ENCODE measurements around the gene LYPD6. TPM values are rescaled to one million over a fixed set of nuclear protein-coding genes. Genes with fewer than 3 reads are reported as not detected.
A peak's percentile ranks its signal among the peaks of the same experiment; 100 is the strongest.
"Not testable (repeated sequence)": the region's sequence is repeated elsewhere in the genome, so short reads cannot be mapped to it uniquely, and the experiment has no call there.

The LYPD6 gene
- 14.3 TPM for total RNA-seq

DNA sequence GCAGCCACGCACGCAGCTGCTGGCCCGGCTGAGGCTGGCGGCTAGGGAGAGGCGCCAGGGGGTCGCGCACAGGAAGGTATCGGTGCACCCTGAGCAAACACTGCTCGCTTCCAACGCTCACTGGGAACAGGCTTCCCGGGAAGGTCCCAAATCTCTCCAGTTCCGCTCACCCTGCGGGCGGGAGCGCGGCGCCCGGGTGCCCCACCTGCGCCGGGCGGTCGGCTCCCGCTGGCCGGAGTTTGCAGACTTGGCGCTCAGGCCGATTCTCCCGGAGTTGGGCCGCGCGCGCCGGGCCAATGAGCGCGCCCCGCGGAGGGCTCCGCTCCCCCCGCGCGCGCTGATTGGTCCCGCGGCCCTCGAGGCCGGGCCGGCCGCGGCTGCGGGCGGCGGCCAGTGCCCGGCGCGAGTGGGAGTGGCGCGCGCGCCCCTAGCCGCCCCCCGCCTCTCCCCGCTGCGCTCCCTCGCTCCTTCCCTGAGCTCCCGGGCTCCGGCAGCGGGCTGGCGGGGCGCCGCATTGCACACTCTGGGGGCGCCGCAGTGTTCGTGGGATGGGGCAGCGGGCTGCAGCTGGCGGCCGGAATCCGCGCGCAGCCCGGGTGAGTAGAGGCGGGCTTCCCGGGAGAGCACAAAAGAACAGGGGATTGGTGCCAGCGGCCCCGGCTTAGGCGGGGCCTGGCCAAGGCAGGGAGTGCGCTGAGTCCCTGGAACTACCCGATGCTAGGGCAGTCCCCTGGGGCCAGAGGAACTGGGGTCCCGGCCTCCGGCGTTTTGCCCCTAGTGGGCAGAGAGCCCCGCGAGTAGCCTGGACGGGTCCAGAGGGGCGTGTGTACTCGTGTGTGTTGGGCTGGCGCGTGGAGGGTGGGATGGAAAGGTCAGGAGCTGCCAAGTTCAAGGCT is at the start of gene LYPD6:
TSS of gene LYPD6 (plus strand) at position 461 of the 896 bp plus-strand sequence. CDS start 107,122 bp downstream, outside the sequence.
- DNase-seq: peak; percentile 40

- DNase-seq: no peak
Measured at GRCh38 chr2:149281441-149281840, 48.9 kb upstream of the LYPD6 start.

DNA sequence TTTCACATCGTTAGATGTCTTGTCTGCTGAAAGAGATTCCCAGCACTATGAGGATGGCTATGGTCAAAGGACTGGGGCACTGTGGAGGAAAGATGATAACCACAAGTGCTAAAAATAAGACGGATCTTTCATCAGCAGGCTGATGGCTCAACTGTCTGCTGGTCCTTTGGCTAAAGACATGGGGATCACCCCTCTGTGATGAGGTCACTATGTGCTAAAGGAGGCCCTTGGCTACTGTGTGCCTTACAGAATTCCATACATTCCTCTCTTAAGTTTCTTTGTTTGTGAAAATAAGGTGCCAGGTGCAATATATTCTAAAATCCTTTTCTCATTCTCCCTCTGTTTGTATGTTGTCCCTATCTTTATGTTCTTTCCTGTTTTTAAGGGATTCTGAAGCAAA is 39.7 kb upstream of the LYPD6 start:
- DNase-seq: no peak

GRCh38 chr2:149291881-149292280 is 38.5 kb upstream of the LYPD6 start:
- no peak for DNase-seq

GRCh38 chr2:149296031-149296430 is 34.4 kb upstream of the LYPD6 start:
- DNase-seq: no peak

- no peak for DNase-seq
Measured at GRCh38 chr2:149307014-149307413, 23.4 kb upstream of the LYPD6 start.

DNA sequence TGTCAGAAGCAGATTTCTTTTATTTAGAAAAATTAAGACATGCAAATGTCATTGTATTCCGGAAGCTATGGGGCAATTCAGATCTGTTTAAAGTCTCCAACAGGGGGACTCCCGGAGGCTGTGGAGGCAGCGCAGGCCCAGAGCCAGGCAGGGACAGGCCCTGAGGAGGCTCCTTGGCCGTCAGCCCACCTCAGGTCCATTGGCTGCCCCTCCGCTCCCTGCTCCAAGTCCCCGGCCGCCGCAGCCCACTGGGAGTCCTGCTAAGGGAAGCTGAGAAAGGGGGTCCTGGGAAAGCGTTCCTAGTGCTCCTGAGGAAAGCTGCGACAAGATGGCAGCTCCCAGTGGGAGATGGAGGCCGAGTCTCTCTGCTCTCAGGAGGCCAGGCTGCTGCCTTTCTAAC is 20.0 kb upstream of the LYPD6 start:
- no peak for DNase-seq

- DNase-seq: no peak
Measured at GRCh38 chr2:149312039-149312438, 18.3 kb upstream of the LYPD6 start.

- no peak for DNase-seq
Measured at GRCh38 chr2:149313512-149313972, 16.8 kb upstream of the LYPD6 start.

DNA sequence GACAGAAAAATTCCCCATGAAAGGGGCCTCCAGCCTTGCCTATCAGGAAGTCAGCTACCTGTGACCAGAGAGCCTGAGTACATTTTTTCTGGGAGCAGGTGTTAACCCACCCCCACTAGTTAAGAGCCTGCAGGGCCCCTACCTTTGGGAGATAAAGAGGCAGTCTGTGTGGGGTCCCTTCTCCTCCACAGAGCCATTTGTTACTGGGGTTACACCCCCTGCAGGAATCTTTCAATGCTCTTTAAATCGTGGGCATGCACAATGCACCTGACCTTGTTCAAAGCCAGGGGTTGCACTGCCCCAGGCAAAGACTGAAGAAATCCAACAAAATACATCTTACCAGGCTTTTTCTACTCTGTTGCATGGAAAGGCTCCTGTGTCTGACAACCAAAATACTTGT is 15.7 kb upstream of the LYPD6 start:
- DNase-seq: no peak

- DNase-seq: no peak
Measured at GRCh38 chr2:149315461-149315860, 14.9 kb upstream of the LYPD6 start.

DNA sequence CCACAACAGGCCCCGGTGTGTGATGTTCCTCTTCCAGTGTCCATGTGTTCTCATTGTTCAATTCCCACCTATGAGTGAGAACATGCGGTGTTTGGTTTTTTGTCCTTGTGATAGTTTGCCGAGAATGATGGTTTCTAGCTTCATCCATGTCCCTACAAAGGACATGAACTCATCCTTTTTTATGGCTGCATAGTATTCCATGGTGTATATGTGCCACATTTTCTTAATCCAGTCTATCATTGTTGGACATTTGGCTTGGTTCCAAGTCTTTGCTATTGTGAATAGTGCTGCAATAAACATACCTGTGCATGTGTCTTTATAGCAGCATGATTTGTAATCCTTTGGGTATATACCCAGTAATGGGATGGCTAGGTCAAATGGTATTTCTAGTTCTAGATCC is 11.8 kb upstream of the LYPD6 start:
- not testable (repeated sequence) for DNase-seq

- DNase-seq: no peak
Measured at GRCh38 chr2:149320362-149320761, 10.0 kb upstream of the LYPD6 start.

GRCh38 chr2:149329068-149329467 is 1.3 kb upstream of the LYPD6 start:
- no peak for DNase-seq

GRCh38 chr2:149329489-149330126 is 779 bp upstream of the LYPD6 start:
- DNase-seq: no peak

DNA sequence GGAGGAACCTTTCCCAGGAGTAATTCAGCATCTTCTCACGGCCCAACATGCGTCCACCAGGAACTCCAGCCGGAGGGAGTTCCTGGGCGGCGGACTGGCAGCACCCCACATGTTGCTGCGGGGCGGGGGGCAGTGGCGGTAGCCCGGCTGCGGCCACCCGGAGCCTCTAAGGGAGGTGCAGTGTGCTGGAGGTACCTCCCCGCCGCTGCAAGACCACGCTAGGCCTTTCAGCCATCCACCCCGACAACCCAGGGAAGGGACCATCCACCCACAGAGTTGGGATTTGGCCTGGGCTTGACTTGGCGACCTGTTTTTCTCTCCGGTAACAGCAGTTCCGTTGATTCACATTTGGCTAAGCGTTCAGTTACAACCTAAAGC is 625 bp downstream of the LYPD6 start:
- no peak for DNase-seq

- no peak for DNase-seq
Measured at GRCh38 chr2:149332364-149332763, 2.0 kb downstream of the LYPD6 start.

DNA sequence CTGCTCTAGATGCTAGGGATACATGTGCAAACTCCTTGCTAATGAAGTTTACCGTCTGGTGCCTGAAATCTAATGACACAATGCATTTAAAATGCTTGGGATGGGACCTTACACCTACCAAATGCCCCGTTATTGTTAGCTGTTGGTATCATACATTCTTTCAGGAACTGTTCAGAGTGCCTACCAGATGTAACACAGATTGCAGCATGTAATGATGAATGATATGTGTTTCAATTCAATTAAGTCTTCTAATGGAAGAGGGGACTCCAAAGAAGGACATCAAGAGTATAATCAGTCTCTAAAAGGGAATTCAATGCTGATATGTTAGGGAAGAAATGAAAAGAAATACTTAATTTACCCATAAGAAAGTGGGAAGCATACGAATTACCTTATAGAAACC is 3.2 kb downstream of the LYPD6 start:
- no peak for DNase-seq

DNA sequence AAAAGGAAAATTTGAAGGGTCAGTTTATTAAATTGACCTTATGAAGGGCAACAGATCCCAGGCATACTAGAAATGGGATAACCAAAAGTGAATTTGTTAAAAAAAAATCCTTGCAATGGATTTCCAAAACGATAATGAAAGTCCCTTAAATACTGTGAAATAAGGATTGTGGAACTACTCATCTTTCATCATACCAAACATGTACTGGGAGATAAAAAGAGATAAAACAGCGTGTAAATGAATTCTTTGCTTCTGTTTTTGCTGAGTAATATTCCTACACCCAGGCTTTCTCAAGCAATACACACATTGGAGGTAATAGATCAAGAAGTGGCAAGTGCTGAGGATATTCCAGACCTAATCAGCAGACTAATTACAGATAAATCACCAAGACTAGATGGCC is 3.8 kb downstream of the LYPD6 start:
- no peak for DNase-seq

GRCh38 chr2:149339324-149339723 is 8.9 kb downstream of the LYPD6 start:
- no peak for DNase-seq

DNA sequence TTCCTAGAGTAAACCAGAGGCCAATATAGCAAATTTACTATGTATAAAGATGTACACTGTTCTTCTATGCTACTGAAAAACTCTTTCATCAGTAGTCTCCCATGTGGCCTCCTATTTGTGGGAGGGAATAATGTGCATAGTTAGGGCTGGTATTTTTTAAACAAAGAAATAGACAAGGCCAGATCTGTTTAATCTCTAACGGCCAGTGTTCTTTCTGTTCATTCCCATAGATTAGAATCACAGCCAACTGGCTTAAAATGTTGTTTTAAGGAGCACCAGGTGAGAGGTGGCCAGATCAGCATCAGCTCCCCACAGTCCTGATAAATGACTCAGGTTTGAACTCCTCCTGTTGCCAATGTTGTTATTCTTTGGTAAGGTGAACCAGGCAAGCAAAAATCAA is 12.1 kb downstream of the LYPD6 start:
- DNase-seq: no peak

GRCh38 chr2:149344105-149344504 is 13.7 kb downstream of the LYPD6 start:
- no peak for DNase-seq

DNA sequence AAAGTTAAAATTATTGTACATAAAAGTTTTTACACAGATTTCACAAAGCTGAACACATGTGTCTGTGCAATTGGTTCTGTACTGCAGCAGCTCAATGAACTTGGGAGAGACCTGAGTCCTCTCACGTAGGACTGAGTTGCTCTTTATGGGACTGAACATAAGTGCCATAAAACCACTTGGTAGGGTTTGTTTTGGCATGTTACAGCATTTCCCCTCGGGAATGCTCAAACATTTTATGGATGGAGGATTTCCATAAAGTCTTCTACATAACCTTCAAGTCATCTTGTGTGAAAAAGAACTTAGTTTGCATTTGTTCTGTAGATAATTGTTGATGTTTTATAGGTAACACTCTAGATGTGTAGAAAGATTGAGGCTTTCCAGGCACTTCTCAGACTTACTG is 15.9 kb downstream of the LYPD6 start:
- no peak for DNase-seq

- no peak for DNase-seq
Measured at GRCh38 chr2:149348291-149348690, 17.9 kb downstream of the LYPD6 start.

All from occipital lobe (tissue), 2 donors.